HG02571 (cell line): ENCODE results near the gene KIF2C.
"Not testable (repeated sequence)": the region's sequence is repeated elsewhere in the genome, so short reads cannot be mapped to it uniquely, and the experiment has no call there.

Source experiments
- ATAC-seq: cut with Tn5 transposase; IDR thresholded peaks from one replicate; pipeline ENCODE4 v1.9.1; 2021; ENCODE audit warnings: mild to moderate bottlenecking, moderate library complexity; ENCODE audit not compliant: unreplicated experiment

Gene KIF2C

DNA sequence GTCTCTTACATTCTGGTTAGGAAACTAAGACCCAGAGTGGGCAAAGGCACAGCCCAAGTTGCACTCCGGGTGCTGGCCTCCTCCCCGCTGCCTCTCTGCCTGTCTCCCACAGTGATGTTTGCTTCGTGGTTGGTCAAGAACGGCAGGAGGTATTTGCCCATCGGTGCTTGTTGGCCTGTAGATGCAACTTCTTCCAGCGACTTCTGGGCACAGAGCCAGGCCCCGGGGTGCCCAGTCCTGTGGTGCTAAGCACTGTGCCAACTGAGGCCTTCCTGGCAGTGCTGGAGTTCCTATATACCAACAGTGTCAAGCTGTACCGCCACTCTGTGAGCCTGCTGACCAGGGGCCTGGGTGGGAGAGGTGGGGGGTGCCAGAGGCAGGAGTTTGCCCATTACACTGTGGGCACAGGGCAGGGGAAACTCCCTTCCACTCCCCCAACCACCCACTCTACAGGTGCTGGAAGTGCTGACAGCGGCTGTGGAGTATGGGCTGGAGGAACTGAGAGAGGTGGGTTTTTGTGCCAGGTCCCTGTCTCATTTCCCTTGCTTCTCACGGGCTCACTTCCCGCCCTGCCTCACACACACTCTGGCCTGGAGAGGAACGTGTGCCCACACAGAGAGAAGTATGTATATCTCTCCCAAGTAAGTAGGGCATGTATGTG is 70.6 kb downstream of the KIF2C start:
- no peak for ATAC-seq

DNA sequence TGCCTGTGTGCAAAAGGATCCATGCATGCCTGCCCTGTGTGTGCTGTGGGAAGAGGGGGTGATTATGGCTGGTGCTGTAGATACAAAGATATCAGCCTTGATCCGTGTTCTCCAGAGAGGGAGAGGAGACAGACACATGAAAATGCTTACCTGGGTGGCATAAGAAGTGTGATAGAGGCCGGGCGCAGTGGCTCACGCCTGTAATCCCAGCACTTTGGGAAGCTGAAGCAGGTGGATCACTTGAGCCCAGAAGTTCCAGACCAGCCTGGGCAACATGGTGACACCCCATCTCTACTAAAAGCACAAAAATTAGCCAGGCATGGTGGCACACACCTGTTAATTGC is 71.1 kb downstream of the KIF2C start:
- not testable (repeated sequence) for ATAC-seq

DNA sequence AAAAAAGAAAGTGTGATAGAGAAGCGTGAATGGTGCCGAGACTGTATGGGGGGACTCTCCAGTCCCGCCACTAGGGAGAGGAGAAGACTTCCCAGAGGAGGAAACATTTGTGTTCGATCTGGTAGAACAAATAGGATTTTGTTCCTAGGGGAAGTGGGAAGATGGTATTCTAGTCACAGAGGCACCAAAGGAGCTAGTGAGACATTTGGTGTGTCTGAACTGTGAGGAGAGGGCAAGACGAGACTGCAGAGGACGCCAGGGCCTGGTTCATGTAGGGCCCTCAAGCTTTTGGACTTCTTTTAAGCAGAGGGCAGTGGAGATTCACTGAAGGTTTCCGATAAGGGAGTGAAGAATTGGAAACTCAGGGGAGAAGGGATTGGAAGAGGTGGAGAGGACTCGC is 71.6 kb downstream of the KIF2C start:
- ATAC-seq, result no peak

DNA sequence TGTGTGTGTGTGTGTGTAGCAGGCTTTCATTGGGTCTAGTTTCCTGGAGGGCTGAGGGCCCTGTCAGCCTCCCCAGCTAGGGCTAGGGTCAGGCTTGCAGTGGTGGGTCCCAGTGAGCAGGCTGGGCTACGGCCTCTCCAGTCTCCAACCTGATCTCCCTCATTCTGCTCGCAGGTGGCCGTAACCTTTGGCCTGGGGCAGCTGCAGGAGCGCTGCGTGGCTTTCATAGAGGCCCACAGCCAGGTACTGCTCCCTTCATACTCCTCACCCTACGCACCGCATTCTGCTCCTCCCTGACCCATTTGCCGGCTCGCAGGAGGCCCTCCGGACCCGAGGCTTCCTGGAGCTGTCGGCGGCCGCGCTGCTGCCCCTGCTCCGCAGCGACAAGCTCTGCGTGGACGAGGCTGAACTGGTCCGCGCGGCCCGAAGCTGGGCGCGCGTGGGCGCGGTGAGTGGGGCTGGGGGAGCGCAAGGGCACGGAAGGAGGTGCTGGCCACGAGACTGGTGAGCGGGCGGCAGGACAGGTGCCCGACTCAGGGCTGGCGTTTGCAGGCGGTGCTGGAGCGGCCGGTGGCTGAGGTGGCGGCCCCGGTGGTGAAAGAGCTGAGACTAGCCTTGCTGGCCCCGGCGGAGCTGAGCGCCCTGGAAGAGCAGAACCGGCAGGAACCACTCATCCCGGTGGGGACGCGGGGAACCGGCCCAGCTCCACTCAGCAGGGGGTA is 73.3 kb downstream of the KIF2C start:
- no peak for ATAC-seq

DNA sequence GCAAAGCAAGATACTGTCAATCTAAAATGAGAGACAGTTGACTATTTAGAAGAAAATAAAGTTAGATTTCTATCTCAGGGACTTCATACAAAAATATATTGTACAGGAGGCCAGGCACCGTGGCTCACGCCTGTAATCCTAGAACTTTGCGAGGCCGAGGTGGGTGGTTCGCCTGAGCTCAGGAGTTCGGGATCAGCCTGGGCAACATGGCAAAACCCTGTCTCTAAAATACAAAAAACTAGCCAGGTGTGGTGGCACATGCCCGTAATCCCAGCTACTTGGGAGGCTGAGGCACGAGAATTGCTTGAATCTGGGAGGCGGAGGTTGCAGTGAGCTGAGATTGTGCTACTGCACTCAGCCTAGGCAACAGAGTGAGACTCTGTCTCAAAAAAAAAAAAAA is 76.3 kb downstream of the KIF2C start:
- not testable (repeated sequence) for ATAC-seq

DNA sequence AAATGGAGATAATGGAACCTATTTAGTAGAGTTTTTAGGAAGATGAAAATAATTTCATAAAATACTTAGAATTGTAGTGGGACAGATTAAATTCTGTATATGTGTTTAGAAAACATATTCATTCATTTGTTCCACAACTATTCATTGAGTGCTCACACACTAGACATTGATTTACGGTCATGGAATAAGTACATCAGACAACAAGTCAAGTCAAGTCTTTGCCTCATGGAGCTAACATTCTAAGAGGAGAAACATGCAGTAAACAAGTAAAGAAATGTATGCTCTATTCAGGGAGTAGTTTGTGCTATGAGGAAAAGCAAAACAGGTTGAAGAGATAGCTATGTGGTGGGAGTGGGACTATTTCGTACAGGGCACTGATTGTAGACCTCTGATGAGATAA is 77.7 kb downstream of the KIF2C start:
- ATAC-seq, result no peak
